ENCODE data around the gene PIP4K2B. TPM values are rescaled to one million over a fixed set of nuclear protein-coding genes. Genes with fewer than 3 reads are reported as not detected.

Gene PIP4K2B
- total RNA-seq, 1 experiment from 2014 or later, result 25.5 TPM

- DNase-seq (no peak), ATAC-seq (no peak)
- POLR2A ChIA-PET (ENCODE audit: unreplicated experiment), result no interaction called here
- TF ChIP-seq EZH2 (IDR thresholded peaks at IDR 0.05; ENCODE audit: low read length, unreplicated experiment) (no peak), EZH2phosphoT487 (IDR thresholded peaks at IDR 0.05; ENCODE audit: borderline replicate concordance, low read length) (no peak), CTCF (conservative IDR thresholded peaks at IDR 0.05; ENCODE audit: low read depth, low read length) (no peak)
- no peak overlapping the region for H3K4me3 ChIP-seq (ENCODE audit: low read length)
- CTCF ChIA-PET, result no interaction called here
- intact Hi-C loops (cut with micrococcal nuclease), result no loop called here
- H2AFZ ChIP-seq (ENCODE audit: low read length), result no peak overlapping the region
- no peaks in the 10 kb centered on the region for H3F3A ChIP-seq (ENCODE audit: low read length, unreplicated experiment)
- H3K9ac ChIP-seq (ENCODE audit: low read length), result no peak overlapping the region
- H3K36me3 ChIP-seq (ENCODE audit: low read depth, low read length), result no peaks in the 10 kb centered on the region; the same call in 1 of the 2 replicates
- no peak overlapping the region for H3K27ac ChIP-seq (ENCODE audit: low read length)
- no peak overlapping the region for H3K4me2 ChIP-seq (ENCODE audit: low read length)
- H3K79me2 ChIP-seq (ENCODE audit: low read length), result peaks cover 25% of the 10 kb centered on the region
- H3K4me1 ChIP-seq (ENCODE audit: insufficient read depth, low read length), result no peaks in the 10 kb centered on the region
- H4K20me1 ChIP-seq (ENCODE audit: low read length), result peaks cover 7% of the 10 kb centered on the region; the same call in 1 of the 2 replicates
- no TSS peak for BruUV-seq (replicated peaks)
- no peaks in the 10 kb centered on the region for H3K27me3 ChIP-seq (ENCODE audit: low read length)
- H3K9me3 ChIP-seq (ENCODE audit: low read length), result no peaks in the 10 kb centered on the region
- no peaks in the 10 kb centered on the region for H3K9me2 ChIP-seq (replicated peaks; ENCODE audit: low read length)
Observed at GRCh38 chr17:38738007-38738662, 61.2 kb downstream of the PIP4K2B start.

- BruUV-seq (replicated peaks), result TSS peak; percentile 48
- no peak overlapping the region for H3K9ac ChIP-seq (ENCODE audit: low read length)
- H3F3A ChIP-seq (ENCODE audit: low read length, unreplicated experiment), result no peaks in the 10 kb centered on the region
- no peaks in the 10 kb centered on the region for H3K9me2 ChIP-seq (replicated peaks; ENCODE audit: low read length)
- DNase-seq (peak; percentile 21), ATAC-seq (no peak; the same call in 1 of the 2 replicates)
- POLR2A ChIA-PET (ENCODE audit: unreplicated experiment), result interaction anchor here (0.7 kb wide), 1 partner anchor 19 kb away, joined by 5 read pairs; no protein-coding TSS in a partner anchor
- H3K4me1 ChIP-seq (ENCODE audit: insufficient read depth, low read length), result peaks cover 14% of the 10 kb centered on the region; the same call in 1 of the 2 replicates
- H3K27me3 ChIP-seq (ENCODE audit: low read length), result no peaks in the 10 kb centered on the region
- no peaks in the 10 kb centered on the region; the same call in 1 of the 2 replicates for H3K36me3 ChIP-seq (ENCODE audit: low read depth, low read length)
- intact Hi-C loops (cut with micrococcal nuclease), result loop anchor here (2.0 kb wide), 1 partner anchor 59 kb away; no protein-coding TSS in a partner anchor
- H3K9me3 ChIP-seq (ENCODE audit: low read length), result no peaks in the 10 kb centered on the region
- no peak overlapping the region for H2AFZ ChIP-seq (ENCODE audit: low read length)
- H3K4me3 ChIP-seq (ENCODE audit: low read length), result no peak overlapping the region
- CTCF ChIA-PET, result interaction anchor here (0.6 to 1.0 kb wide), 3 partner anchors 16 to 177 kb away, joined by 3 to 6 read pairs (median 4); no protein-coding TSS in a partner anchor
- H3K79me2 ChIP-seq (ENCODE audit: low read length), result peaks cover 22% of the 10 kb centered on the region
- H3K4me2 ChIP-seq (ENCODE audit: low read length), result no peak overlapping the region
- no peak overlapping the region for H3K27ac ChIP-seq (ENCODE audit: low read length)
- TF ChIP-seq CTCF (conservative IDR thresholded peaks at IDR 0.05; ENCODE audit: low read depth, low read length), result peak; percentile 78
- TF ChIP-seq EZH2 (IDR thresholded peaks at IDR 0.05; ENCODE audit: low read length, unreplicated experiment), result no peak
- 0 out of 2 replicates have a peak, but pooled peaks cover 4% of the 10 kb centered on the region for H4K20me1 ChIP-seq (ENCODE audit: low read length)
Observed at GRCh38 chr17:38735161-38735997, 64.0 kb downstream of the PIP4K2B start.

All from PC-3 (cell line).